Activated naive CD4-positive, alpha-beta T cell (primary cell): ENCODE measurements around the gene ARHGEF10L.
"Not testable (repeated sequence)": the region's sequence is repeated elsewhere in the genome, so short reads cannot be mapped to it uniquely, and the experiment has no call there.

Experiments
- DNase-seq, 4 experiments: peaks; one replicate each; lab custom pipeline; 2025; lab: John Stamatoyannopoulos, UW

The ARHGEF10L gene

DNA sequence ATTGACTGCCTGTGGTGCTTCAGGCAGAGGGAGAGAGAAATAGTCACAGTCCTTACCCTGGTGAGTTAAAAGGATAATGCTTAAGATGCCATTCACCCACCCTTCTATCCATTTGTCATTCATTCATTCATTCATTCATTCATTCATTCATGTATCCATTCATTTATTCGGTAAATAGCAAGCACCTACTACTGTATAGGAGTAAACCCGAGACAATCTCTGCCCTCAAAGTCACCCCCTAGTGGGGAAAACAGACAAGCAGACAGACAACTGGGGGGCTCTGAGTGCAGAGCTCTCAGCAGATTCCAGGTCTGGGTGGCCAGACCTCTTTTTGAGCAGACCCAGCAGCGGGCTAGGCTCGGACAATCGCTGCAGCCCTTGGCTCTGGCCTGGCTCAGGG is 201.6 kb downstream of the ARHGEF10L start:
- no peak for DNase-seq

DNA sequence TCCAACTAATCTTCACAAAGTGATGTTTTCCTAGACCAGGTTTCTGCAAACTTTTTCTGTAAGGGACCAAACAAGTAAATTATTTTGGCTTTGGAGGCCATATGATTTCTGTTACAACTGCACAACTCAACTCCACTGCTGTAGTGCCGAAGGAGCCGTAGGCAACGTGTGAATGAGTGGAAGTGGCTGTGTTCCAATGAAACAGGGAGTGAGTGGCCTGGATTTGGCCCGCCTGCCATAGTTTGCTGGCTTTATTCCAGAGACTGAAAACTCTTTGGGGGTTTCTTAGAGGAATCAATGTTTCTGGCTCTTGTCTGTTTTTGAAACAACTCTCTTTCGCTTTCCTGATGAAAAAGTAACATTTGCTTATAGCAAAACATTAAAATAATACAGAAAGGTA is 203.1 kb downstream of the ARHGEF10L start:
- DNase-seq, result no peak

DNA sequence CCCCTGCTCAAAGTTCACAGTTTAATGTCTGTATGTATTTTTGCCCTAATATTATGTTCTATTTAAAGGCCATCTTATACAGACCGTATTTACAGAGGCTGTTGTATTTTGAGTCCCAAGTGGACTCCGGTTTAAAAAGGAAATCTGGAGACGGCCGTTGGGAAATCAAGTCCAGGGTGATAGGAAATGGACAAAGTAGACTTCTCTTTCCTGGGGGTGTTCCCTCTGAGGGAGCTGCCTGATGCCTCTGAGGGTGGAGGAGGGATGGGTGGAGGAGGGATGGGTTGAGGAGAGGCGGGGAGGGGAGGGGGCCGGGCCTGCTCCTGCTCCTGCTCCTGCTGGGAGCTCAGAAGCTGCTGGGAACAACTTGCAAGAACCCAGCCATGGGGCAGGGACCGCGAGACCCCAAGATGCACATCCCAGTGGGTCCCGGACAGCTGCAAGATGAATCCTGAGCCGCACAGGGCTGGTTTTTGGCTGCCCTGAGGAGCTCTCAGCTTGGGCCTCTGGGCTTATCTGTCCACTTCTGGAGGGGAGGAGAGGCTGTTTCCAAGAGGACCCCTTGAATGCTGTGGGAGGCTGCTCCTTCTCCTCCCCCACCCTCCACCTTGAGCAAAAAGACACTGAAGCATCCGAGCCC is 203.6 kb downstream of the ARHGEF10L start:
- no peak for DNase-seq

DNA sequence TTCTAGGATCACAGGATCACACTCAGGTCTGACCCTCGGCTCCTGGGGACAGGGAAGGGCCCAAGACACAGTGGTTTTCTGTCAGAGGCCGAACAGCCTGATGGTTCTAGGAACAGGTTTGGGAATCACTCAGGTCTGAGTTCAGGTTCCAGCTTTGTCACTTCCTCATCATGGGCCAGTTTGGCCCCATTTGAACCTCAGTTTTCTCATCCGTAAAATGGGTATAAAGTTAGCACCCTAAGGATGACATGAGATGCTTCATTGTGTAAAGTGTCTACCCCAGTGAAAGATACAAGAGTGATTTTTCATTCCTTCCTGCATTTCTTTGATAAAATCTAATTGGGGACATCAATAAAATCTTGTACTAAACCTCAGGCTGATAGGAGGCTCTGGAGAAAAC is 204.4 kb downstream of the ARHGEF10L start:
- DNase-seq, result no peak

DNA sequence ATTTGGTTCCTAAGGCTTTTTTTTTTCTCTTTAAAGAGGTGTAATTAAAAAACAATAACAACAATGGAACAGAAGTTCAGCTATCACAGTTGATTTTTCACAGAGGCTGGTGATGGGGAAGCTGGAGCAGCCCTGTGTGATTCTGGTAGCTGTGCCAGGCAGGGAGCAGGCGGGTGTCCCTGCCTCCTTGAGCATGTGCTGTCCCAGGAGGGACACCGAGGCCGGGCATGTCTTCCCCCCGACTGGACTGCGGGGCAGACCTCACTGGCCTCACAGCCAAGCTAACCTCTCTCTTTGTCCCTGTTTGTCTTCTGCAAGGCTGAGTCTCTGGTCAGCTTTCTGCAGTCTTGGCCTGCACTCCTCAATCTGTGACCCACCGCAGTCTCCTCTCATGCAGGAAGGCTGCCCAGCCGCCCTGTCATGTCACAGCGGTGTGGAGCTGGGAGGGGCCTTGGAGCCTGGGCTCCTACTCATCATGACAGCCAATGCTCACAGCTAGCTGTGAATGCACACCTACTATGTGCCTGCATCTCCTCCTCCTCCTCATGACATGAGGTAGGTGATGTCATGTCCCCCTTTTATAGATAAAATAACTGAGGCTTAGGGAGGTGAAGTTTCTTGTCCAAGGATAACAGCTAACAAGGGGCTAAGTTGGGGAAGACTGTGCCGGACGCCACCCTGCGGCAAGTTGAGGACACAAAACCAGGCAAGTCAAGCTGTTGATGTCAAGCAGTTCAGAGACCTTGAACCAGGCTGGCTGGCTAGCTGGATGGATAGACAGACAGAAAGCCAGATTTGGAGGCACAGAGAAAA is 205.4 kb downstream of the ARHGEF10L start:
- DNase-seq, result no peak

DNA sequence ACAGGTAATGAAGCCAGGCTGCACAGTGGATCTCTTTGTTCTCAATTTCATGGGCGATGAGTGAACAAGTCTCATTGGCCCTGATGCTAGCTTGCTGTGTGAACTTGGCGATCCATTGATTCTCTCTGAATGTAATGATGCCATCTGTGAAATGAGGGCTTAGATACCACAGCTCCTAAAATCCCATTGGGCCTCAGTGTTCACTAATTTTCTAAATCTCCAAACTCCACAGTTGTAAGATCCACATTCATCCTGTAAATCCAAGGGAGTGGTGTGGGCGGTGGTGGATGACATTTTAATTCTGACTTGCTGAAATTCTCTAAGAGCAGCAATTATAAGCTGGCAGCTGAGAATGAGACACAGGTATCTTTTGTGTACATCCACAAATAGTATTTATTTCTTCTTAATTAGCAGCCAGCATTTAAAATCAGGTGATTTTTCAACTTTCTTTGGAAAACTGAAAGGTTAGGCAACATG is 206.0 kb downstream of the ARHGEF10L start:
- no peak for DNase-seq

DNA sequence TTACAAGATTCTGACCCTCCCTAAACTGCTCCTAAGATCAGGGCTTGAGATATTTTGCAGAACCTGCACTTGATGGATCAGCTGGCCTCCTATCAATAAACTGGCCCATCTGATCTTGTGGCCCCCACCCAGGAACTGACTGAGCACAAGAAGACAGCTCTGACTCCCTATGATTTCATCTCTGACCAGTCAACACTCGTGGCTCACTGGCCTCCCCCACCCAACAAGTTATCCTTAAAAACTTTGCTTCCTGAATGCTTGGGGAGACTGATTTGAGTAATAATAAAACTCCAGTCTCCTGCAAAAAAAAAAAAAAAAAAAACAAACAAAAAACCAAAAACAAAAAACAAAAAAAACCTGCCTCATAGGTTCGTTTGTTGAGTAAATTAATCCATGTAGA is 206.8 kb downstream of the ARHGEF10L start:
- DNase-seq, result not testable (repeated sequence)

DNA sequence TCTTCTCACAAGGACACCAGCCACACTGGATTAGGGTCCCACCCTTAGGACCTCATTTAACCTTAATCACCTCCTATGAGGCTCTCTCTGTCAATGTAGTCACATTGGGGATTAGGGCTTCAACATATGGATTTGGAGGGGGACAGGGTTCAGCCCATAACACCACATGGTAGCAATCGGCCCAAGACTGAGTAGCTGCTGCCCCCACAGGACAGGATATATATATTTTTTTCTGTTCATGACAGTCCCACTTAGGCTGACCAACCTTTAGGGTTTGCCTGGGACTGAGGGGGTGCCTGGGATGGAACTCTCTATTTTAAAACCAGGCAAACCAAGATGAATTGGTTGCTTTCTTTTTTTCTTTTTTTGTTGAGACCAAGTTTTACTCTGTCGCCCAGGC is 207.4 kb downstream of the ARHGEF10L start:
- no peak for DNase-seq
